Muscle of back (tissue), 11 donors: ENCODE measurements around the gene LBP. TPM values are rescaled to one million over a fixed set of nuclear protein-coding genes. Genes with fewer than 3 reads are reported as not detected.
"Not testable (repeated sequence)": the region's sequence is repeated elsewhere in the genome, so short reads cannot be mapped to it uniquely, and the experiment has no call there.

Source experiments
- DNase-seq, 3 donors: peaks; one replicate each; pipeline versions ENCODE4 v3.0.0 to v3.0.0-alpha.2; 2013
- polyA plus RNA-seq, 10 donors: library from polyadenylated mRNA; unstranded; fragments of 120-200 nt; gene quantifications; one replicate each; pipeline ENCODE4 v1.2.1, GENCODE V29; 2013; ENCODE audit not compliant: insufficient read length in 10 of 10

LBP gene
- polyA plus RNA-seq, 10 donors: not detected

- DNase-seq: no peak
These were observed 26.1 kb upstream of the LBP start for GRCh38 chr20:38320221-38320620.

- peak; percentile 41 to 83 (median 69) for DNase-seq
These were observed 24.2 kb upstream of the LBP start for GRCh38 chr20:38321959-38322598.

DNA sequence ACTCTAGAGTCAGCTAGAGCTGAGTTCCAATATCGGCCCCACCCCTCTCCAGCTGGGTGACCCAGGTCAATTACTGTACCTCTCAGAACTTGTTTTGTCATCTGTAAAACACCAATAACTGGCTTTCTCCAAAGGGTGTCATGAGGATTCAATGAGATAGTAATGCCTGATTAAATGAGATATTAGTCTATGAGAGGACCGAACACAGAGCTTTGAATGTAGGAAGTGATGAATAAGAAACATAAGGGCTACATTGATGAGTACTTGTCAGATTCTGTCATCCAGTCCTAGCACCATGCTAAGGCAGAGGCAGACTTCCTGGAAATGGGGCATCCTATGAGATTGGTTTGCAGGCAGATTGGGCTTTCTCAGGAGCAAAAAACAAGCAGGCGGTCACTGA lies 22.1 kb upstream of the LBP start:
- DNase-seq: no peak

GRCh38 chr20:38325167-38325566 lies 21.1 kb upstream of the LBP start:
- DNase-seq: no peak

- DNase-seq: no peak
These were observed 20.4 kb upstream of the LBP start for GRCh38 chr20:38325905-38326304.

DNA sequence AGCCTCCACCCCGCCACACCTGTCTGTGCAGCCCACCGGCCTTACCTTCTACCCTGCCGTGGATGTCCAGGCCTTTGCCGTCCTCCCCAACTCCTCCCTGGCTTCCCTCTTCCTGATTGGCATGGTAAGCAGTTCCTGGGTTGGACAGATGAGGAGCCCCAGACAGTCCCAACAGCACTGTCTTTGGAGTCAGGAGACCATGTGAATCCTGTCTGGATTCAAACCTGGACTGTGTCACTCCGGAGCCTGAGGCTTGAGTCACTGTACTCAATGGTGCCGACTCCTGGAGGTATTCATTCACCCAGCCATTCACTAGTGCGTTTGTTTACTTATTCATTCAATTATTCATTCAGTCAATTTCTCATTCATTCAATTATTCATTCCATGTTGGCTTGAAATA lies 20.0 kb upstream of the LBP start:
- no peak for DNase-seq

DNA sequence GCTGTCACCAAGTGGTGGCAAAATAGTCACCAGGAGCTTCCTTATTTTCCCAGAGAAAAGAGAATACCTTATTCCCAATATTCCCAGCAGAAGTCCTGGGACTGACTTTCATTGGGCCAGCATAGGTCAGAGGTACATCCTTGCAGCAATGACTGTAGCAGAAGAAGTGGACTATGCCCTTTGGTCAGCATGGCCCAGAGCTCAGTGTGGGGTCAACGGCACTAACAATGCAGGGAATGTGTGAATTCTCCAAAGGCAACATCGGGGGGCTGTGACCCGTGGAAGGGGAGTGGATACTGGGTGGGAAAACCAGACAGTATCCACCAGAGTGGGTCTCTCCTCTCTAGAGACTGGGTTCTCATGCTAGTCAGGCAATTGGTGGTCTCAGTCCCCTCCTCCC lies 15.6 kb upstream of the LBP start:
- no peak for DNase-seq

GRCh38 chr20:38331245-38331644 lies 15.0 kb upstream of the LBP start:
- DNase-seq: no peak

DNA sequence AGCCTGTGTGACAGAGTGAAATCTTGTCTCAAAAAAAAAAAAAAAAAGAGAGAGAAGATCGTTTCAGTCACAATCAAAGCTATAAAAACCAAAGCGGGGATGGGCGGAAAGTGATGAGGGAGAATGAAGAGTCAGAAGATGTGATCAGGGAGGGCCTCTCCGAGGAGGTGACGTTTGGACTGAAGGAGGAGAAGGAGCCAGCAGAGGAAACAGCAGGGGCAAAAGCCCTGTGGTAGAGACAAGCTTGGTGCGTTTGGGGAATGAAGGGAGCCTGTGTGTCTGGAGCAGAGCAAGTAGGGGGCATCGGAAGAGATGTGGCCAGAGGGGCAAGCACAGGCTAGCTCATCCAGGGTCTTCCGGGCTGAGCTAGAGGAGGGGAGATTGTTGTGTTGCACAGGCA lies 14.5 kb upstream of the LBP start:
- no peak for DNase-seq

DNA sequence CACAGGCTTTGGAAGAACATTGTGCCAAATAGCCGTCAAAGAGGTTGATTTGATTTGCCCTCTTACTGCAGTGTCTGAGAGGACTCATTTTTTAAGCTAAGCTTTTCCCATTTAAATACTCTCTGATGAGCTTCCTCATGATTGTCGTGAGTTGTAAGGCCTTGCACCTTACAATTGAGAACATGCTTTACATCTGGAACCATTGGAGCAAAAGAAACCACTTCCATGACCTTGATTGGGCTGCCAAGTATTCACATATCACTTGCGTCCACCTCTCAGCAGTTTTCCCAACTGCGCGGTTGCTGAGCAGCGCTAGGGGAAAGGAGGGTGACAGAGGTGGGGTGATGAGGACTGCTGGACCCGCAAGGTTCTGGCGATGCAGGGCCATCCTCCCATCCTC lies 12.3 kb upstream of the LBP start:
- no peak for DNase-seq

DNA sequence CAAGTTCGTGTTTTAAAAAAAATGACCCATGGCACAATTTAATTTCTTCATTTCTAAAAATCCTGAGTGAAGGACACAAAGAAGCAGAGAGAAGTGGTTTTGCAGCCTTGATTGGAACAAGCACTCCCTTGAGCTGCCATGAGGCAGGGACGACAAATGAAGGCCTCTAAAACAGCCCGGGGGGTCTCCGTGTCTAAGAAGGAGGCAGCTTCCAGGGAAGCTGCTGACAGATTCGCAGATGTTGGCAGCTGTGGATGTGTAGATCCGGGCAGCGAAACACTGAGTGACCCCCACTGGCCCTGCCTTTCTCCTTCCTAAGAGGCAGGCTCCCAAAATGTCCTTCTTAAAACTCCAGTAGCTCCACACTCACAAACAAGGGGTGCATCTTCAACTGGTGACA lies 9.6 kb upstream of the LBP start:
- DNase-seq: no peak

DNA sequence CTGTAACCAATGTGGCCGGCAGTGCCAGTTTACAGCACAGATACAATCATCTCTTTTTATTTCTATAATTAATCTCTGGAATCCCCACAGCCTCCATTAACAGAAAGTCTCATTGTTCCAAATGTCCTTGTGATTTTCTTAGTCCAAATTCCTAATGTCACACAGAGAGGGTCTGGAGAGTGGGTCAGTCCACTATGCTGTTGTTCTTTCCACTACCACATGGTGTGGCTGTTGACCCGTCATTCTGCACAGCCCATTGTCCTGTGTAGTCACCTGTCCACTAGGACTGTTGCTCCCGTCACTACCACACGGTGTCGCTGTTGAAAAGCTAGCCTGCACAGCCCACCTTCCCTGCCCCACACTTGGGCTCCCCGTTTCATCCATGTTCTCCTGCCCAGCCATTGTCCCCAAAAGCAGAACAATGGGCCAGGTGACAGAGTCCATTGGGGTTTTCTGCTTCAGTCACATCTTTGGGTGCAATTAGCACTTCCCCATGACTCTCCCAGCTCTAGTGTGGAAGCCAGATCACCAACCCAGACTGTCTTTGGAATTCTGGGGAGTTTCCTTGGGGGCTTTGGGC lies 8.6 kb upstream of the LBP start:
- DNase-seq: no peak

DNA sequence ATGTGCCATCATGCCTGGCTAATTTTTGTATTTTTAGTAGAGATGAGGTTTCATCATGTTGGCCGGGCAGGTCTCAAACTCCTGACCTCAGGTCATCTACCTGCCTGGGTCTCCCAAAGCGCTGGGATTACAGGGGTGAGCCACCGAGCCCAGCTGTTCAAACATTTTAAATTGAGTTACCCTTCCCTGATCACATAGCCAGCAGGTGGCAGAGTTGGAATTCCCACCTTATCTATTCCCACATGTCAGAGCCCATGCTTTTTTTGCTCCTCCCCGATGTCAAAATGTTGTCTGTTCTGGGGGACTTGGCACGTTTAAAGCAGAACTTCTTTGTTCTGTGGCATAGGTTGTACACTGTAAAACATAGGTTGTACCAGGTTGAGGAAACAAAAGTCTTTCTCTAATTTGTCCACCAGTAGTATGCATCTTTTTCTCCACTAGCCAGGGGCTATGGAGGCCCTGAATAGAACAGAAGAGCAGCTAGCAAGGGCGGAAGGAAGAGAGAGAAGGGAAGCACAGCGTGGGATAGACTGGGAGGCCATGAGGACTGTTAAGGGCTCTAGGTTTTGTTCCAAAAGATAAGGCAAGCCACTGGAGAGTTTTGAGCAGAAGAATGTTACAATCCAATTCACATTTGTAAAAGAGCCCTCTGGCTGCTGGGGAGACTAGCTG lies 7.3 kb upstream of the LBP start:
- no peak for DNase-seq

DNA sequence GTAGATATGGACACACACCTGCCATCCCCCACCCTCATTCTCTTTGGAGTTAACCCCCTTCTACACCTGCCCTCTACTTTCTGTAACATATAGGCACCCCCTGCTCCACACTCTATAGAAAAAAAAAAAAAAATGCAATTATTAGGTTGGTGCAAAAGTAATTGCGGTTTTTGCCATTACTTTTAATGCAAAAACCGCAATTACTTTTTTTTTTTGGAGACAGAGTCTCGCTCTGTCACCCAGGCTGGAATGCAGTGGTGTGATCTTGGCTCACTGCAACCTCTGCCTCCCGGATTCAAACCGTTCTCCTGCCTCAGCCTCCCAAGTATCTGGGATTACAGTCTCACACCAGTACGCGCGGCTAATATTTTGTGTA lies 6.8 kb upstream of the LBP start:
- not testable (repeated sequence) for DNase-seq

DNA sequence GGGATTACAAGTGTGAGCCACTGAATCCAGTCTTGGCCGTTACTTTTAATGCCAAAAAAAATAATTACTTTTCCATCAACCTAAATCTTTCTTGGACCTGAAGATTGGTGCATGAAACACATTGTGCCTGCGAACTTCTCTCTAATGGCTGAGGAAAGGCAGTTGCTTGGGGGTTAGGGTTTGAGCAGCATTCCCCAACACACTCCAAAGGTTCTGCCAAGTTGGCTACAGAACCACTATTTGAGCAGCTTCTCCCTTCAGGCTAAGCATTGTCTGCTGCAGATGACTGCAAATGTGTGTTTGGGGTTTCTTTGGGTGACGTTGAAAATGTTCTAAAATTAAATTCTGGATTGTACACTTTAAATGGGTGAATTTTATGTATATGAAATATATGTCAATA lies 6.3 kb upstream of the LBP start:
- DNase-seq: peak in 1 of 3 donors; percentile 34

DNA sequence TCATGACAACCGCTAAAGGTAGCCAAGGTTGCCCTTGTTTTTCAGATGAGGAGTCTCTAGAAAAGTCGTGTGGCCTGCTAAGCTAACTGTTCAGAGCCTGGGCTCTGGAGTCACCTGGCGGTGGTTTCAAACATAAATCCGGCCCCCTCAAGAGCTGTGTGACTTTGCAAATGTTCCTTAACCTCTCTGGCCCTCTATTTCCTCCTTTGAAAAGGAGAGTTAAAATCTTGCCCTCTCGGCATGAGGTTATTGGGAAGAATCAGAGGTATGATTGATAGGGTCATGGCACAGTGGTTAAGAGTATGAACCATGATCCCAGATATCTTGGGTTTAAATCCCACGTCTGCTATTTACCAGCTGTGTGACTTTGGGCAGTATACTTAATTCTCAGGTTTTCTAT lies 5.6 kb upstream of the LBP start:
- no peak for DNase-seq

GRCh38 chr20:38342216-38342615 lies 4.1 kb upstream of the LBP start:
- no peak for DNase-seq

DNA sequence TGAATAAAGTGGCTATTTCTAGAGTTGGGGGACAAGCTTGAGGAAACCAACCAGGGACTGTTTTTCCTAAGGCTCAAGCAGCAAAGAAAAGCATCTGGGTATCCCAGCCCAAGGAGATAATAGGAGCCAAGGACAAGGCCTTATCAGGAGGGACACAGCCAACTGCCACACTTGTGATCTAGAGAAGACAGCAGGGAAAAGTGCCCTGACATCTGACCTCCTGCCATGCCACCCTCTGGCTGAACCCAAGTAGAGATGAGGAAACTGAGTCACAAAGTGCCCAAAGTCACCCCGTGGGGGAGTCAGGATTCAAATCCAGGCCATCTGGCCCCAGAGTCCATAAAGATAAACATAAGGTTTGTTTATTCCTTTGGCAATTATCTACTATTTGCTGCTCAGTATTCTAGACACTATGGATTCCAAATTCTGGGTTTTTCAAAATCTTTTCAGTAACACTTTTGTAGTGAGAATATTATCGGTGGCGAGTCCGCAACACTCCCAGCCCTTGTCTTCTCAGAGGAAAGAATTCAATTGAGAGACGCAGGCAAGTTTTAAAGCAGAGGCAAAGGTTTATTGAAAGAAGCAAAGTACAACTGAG lies 3.5 kb upstream of the LBP start:
- DNase-seq: no peak

GRCh38 chr20:38343311-38344106 lies 2.8 kb upstream of the LBP start:
- DNase-seq: peak; percentile 23 to 67 (median 23)

DNA sequence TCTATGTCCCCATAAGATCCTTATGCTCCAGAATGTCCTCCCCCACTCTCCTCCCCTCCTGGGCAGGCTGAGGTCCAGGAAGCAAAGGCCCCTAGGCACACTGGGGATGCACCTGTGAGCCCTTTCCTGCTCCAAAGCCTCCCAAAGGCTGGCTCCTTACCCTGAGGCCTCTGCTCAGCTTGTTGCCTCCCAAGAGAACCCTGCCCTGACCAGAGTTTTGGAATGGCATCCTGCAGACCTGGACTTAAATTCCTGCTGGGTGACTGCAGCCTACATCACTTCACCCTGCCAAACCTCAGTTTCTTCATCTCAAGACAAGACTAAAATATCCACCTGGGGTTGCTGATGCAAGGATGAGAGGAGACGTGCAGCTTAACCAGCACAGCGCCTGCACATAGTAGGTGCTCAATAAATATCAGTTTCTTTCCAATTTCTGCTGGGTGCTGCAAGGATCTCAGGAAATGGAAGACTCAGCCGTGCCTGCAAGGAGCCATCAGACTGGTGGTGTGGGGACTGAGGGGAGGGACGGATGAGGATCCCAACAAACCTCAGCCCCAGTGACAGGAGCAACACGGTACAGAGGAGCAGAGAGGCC lies 2.1 kb upstream of the LBP start:
- no peak for DNase-seq

- DNase-seq: no peak
These were observed 639 bp upstream of the LBP start for GRCh38 chr20:38345643-38346042.

DNA sequence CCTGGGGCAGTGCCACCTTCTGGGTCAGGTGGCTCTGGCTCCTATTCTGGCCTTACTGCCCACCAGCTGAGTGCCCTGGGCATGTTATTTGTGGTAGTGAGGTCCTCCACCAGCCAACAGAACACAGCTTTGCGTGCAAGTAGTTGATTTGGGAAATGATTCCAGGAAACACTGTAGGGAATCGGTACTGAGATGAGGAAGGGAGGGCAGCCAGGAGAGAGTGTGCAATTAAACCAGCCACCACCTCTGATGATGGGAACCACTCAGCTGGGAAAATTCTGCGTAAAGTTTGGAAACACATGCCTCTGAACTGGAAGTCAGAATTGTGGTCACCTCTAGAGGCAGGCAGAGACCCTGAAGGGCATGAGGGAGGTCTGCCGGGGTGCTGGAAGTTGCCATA lies 459 bp downstream of the LBP start:
- DNase-seq: no peak
